Spleen (tissue), 11 donors: ENCODE data around the gene SRRM2. TPM values are rescaled to one million over a fixed set of nuclear protein-coding genes. Genes with fewer than 3 reads are reported as not detected.

ENCODE experiments used
- DNase-seq: peaks from one replicate; pipeline ENCODE4 v3.0.0-alpha.2; 2020
- H3K27ac ChIP-seq, 8 donors: fragments of 200-600 bp; sonication (generic) in 7 of 8; 1 replicate in 4 of 8; 2 replicates in 4 of 8; pipeline versions ENCODE4 v1.5.0 to v1.8.0; 2016 to 2021; ENCODE audit warnings: inconsistent platforms in 4 of 8, mild to moderate bottlenecking in 4 of 8, moderate library complexity in 1 of 8
- H3K27me3 ChIP-seq, 7 donors: fragments of 200-600 bp; sonication (generic) in 6 of 7; replicated peaks in 1 of 7; 1 replicate in 4 of 7; 2 replicates in 3 of 7; pipeline versions ENCODE4 v1.5.0 to v1.8.0; 2016 to 2021; ENCODE audit warnings: inconsistent platforms in 3 of 7, mild to moderate bottlenecking in 1 of 7
- H3K36me3 ChIP-seq, 6 donors: fragments of 200-600 bp; sonication (generic) in 5 of 6; 1 replicate in 4 of 6; 2 replicates in 2 of 6; pipeline versions ENCODE4 v1.5.0 to v1.8.0; 2016 to 2021; ENCODE audit warnings: inconsistent platforms in 2 of 6
- H3K4me1 ChIP-seq, 6 donors: fragments of 200-600 bp; sonication (generic) in 5 of 6; 1 replicate in 3 of 6; 2 replicates in 3 of 6; pipeline versions ENCODE4 v1.5.0 to v1.8.0; 2016 to 2021; ENCODE audit warnings: inconsistent platforms in 3 of 6
- H3K4me3 ChIP-seq, 8 donors: fragments of 200-600 bp; sonication (generic) in 7 of 8; 1 replicate in 4 of 8; 2 replicates in 4 of 8; pipeline versions ENCODE4 v1.5.0 to v1.8.0; 2016 to 2021; ENCODE audit warnings: inconsistent platforms in 4 of 8, mild to moderate bottlenecking in 4 of 8, moderate library complexity in 2 of 8
- H3K9me3 ChIP-seq, 8 donors: fragments of 200-600 bp; sonication (generic) in 7 of 8; 1 replicate in 4 of 8; 2 replicates in 4 of 8; pipeline versions ENCODE4 v1.5.0 to v1.8.0; 2016 to 2021; ENCODE audit warnings: inconsistent platforms in 4 of 8
- CTCF ChIP-seq, 11 experiments: fragments of 200-600 bp in 7 of 11; fragments of 450-650 bp in 4 of 11; sonication (generic) in 4 of 11; IDR thresholded peaks in 8 of 11; conservative IDR thresholded peaks in 3 of 11; 1 replicate in 7 of 11; 2 replicates in 4 of 11; pipeline versions ENCODE4 v1.4.0 to v1.8.0; 2016 to 2021; ENCODE audit warnings: antibody characterized with exemption in 11 of 11, inconsistent platforms in 4 of 11, mild to moderate bottlenecking in 1 of 11
- POLR2A ChIP-seq, 3 donors: fragments of 450-650 bp; IDR thresholded peaks; one replicate each; pipeline ENCODE4 v1.5.1; 2017; ENCODE audit warnings: antibody characterized with exemption in 3 of 3, mild to moderate bottlenecking in 1 of 3
- POLR2AphosphoS5 ChIP-seq, 3 donors: sonication (generic); formaldehyde crosslinking; IDR thresholded peaks; one replicate each; pipeline ENCODE4 v1.5.1; 2017; ENCODE audit warnings: antibody characterized with exemption in 3 of 3
- WGBS, 5 donors: extraction: QIAGEN DNeasy Blood & Tissue Kit in 3 of 5; methylation state at CpG; one replicate each; pipeline versions ENCODE4 v1.1.5 to v1.1.7; 2013 to 2018; 5-methylcytosine and 5-hydroxymethylcytosine counted together
- intact Hi-C: fragments of 100-400 bp; cut with DNase I; formaldehyde crosslinking; loops from one replicate; pipeline ENCODE4 v1.15.0; 2023; ENCODE audit warnings: low total_unique reads
- polyA plus RNA-seq, 3 donors: library from polyadenylated mRNA; stranded (reverse); fragments of 200-250 nt; gene quantifications; one replicate each; pipeline ENCODE4 v1.2.1, GENCODE V29; 2013
- total RNA-seq, 7 donors: library from RNA; depleted of rRNA in 3 of 7; stranded (reverse); fragments of >200 nt in 3 of 7; fragmentation: NEBNext Ultra II Directional in 4 of 7; extraction: Animal tissue kit (Norgen Biotek cat#: 25700) in 4 of 7; gene quantifications; one replicate each; pipeline versions ENCODE4 v1.1.0 to v1.2.1, GENCODE V29; 2016 to 2021
- donor health status: healthy with polysubstance abuse.
- donor health status: DM: no; HTN: no; CAD: no; lungs with moderate emphysema.
- donor health status: DM: no; HTN: no; CAD: no.
- donor health status: Bipolar disorder and iron deficiency.
- donor health status: healthy.
- donor health status: DM: no; HTN: no; CAD: no.
- donor health status: DM: yes; HTN: yes; CAD: no.

Gene SRRM2
- total and polyA plus RNA-seq, 10 donors = 239 to 1,169 (median 839) TPM

- intact Hi-C loops = no loop called here
- peak; percentile 28 for DNase-seq
- Histone ChIP-seq H3K36me3 (no peaks in the 10 kb centered on the region), H3K4me3 (no peak overlapping the region), H3K27me3 (peaks cover 0 to 14% (median 0%) of the 10 kb centered on the region in 7 donors), H3K4me1 (no peaks in the 10 kb centered on the region), H3K27ac (no peak overlapping the region), H3K9me3 (no peaks in the 10 kb centered on the region)
- TF ChIP-seq CTCF (IDR thresholded peaks at IDR 0.05 in 8 of 11, conservative IDR thresholded peaks at IDR 0.05 in 3 of 11) = no peak
- no peak for TF ChIP-seq POLR2A (IDR thresholded peaks at IDR 0.05)
- TF ChIP-seq POLR2AphosphoS5 (IDR thresholded peaks at IDR 0.05) = no peak
- WGBS, 5 donors = 91 to 95% (median 92%) methylated on average over 9 to 11 of the region's 11 CpGs
Measured at GRCh38 chr16:2736476-2737237, 15.8 kb upstream of the SRRM2 start.

GRCh38 chr16:2737238-2737605 is 15.2 kb upstream of the SRRM2 start:
- Histone ChIP-seq H3K36me3 (no peaks in the 10 kb centered on the region), H3K4me1 (no peaks in the 10 kb centered on the region), H3K9me3 (no peaks in the 10 kb centered on the region), H3K4me3 (no peak overlapping the region), H3K27me3 (peaks cover 0 to 14% (median 0%) of the 10 kb centered on the region in 7 donors), H3K27ac (no peak overlapping the region)
- intact Hi-C loops = no loop called here
- WGBS, 5 donors = 66 to 81% (median 73%) methylated on average over 3 to 5 of the region's 5 CpGs
- no peak for TF ChIP-seq POLR2AphosphoS5 (IDR thresholded peaks at IDR 0.05)
- TF ChIP-seq POLR2A (IDR thresholded peaks at IDR 0.05) = no peak
- TF ChIP-seq CTCF (IDR thresholded peaks at IDR 0.05 in 8 of 11, conservative IDR thresholded peaks at IDR 0.05 in 3 of 11) = no peak
- DNase-seq = peak; percentile 30

- no peak overlapping the region for H3K4me3 ChIP-seq
- DNase-seq = no peak
- H3K27me3 ChIP-seq = peaks cover 0 to 14% (median 0%) of the 10 kb centered on the region in 7 donors
- H3K4me1 ChIP-seq = no peaks in the 10 kb centered on the region
- 71 to 83% (median 78%) methylated on average over 6 to 7 of the region's 7 CpGs for WGBS, 5 donors
- intact Hi-C loops = no loop called here
- H3K9me3 ChIP-seq = no peaks in the 10 kb centered on the region
- H3K27ac ChIP-seq = no peak overlapping the region
- TF ChIP-seq POLR2A (IDR thresholded peaks at IDR 0.05) = no peak
- TF ChIP-seq POLR2AphosphoS5 (IDR thresholded peaks at IDR 0.05) = no peak
- no peak for TF ChIP-seq CTCF (IDR thresholded peaks at IDR 0.05 in 8 of 11, conservative IDR thresholded peaks at IDR 0.05 in 3 of 11)
- no peaks in the 10 kb centered on the region for H3K36me3 ChIP-seq
Measured at GRCh38 chr16:2737895-2738418, 14.5 kb upstream of the SRRM2 start.

GRCh38 chr16:2738615-2739014 is 13.8 kb upstream of the SRRM2 start:
- H3K36me3 ChIP-seq = no peaks in the 10 kb centered on the region

More at GRCh38 chr16:2738615-2739014, 13.8 kb upstream of the SRRM2 start:
- H3K9me3 ChIP-seq = no peaks in the 10 kb centered on the region
- no peak for TF ChIP-seq CTCF (IDR thresholded peaks at IDR 0.05 in 8 of 11, conservative IDR thresholded peaks at IDR 0.05 in 3 of 11)
- TF ChIP-seq POLR2A (IDR thresholded peaks at IDR 0.05) = no peak
- TF ChIP-seq POLR2AphosphoS5 (IDR thresholded peaks at IDR 0.05) = no peak
- H3K4me1 ChIP-seq = no peaks in the 10 kb centered on the region
- peaks cover 0 to 11% (median 0%) of the 10 kb centered on the region in 7 donors for H3K27me3 ChIP-seq
- peak; percentile 39 for DNase-seq
- intact Hi-C loops = no loop called here
- 78 to 85% (median 80%) methylated on average over 2 to 5 of the region's 5 CpGs for WGBS, 5 donors
- H3K4me3 ChIP-seq = no peak overlapping the region
- H3K27ac ChIP-seq = no peak overlapping the region
